ENCODE results near the gene EXOC4.

DNA sequence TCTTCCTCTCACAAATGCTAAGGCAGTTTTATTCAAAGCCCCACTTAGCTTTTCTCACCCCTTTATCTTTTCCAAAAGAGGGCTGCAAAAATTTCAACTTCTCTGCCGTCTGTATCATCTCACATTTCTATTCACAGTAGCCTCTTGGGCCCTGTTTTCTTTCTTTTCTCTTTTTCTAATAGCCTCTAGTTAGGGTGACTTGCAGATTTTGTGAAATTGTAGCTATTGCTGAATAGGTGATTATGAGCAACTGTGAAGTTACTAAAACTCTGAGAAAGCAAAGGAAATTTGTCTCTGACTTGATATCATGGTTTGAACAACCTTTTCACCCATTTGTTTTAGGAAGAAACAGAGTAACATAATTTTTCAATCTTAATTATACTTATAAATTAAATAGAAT is 29.2 kb downstream of the EXOC4 start:
- TF ChIP-seq, protein P1, sequence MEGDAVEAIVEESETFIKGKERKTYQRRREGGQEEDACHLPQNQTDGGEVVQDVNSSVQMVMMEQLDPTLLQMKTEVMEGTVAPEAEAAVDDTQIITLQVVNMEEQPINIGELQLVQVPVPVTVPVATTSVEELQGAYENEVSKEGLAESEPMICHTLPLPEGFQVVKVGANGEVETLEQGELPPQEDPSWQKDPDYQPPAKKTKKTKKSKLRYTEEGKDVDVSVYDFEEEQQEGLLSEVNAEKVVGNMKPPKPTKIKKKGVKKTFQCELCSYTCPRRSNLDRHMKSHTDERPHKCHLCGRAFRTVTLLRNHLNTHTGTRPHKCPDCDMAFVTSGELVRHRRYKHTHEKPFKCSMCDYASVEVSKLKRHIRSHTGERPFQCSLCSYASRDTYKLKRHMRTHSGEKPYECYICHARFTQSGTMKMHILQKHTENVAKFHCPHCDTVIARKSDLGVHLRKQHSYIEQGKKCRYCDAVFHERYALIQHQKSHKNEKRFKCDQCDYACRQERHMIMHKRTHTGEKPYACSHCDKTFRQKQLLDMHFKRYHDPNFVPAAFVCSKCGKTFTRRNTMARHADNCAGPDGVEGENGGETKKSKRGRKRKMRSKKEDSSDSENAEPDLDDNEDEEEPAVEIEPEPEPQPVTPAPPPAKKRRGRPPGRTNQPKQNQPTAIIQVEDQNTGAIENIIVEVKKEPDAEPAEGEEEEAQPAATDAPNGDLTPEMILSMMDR (IDR thresholded peaks at IDR 0.05), result no peak
- no peak for TF ChIP-seq SIN3A (IDR thresholded peaks at IDR 0.05; ENCODE audit: borderline replicate concordance, insufficient read depth, low read depth, low read length)
- no peak for TF ChIP-seq POLR2AphosphoS5 (IDR thresholded peaks at IDR 0.05; ENCODE audit: low read depth, low read length)
- TF ChIP-seq, protein P2, sequence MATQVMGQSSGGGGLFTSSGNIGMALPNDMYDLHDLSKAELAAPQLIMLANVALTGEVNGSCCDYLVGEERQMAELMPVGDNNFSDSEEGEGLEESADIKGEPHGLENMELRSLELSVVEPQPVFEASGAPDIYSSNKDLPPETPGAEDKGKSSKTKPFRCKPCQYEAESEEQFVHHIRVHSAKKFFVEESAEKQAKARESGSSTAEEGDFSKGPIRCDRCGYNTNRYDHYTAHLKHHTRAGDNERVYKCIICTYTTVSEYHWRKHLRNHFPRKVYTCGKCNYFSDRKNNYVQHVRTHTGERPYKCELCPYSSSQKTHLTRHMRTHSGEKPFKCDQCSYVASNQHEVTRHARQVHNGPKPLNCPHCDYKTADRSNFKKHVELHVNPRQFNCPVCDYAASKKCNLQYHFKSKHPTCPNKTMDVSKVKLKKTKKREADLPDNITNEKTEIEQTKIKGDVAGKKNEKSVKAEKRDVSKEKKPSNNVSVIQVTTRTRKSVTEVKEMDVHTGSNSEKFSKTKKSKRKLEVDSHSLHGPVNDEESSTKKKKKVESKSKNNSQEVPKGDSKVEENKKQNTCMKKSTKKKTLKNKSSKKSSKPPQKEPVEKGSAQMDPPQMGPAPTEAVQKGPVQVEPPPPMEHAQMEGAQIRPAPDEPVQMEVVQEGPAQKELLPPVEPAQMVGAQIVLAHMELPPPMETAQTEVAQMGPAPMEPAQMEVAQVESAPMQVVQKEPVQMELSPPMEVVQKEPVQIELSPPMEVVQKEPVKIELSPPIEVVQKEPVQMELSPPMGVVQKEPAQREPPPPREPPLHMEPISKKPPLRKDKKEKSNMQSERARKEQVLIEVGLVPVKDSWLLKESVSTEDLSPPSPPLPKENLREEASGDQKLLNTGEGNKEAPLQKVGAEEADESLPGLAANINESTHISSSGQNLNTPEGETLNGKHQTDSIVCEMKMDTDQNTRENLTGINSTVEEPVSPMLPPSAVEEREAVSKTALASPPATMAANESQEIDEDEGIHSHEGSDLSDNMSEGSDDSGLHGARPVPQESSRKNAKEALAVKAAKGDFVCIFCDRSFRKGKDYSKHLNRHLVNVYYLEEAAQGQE (IDR thresholded peaks at IDR 0.05; ENCODE audit: insufficient read depth in 1 of 2, low read depth in 2 of 2, low read length in 1 of 2), result no peak
- no peak for TF ChIP-seq TCF7L2 (IDR thresholded peaks at IDR 0.05; ENCODE audit: low read depth, low read length)

Measured in Panc1 (cell line).